HCT116 (cell line): ENCODE results near the gene WDR38. TPM values are rescaled to one million over a fixed set of nuclear protein-coding genes. Genes with fewer than 3 reads are reported as not detected.

Experiments
- ATAC-seq: fragments of 200-7000 bp; cut with Tn5 transposase; 2 replicates; pipeline ENCODE4 v1.9.1; 2020; ENCODE audit warnings: mild to moderate bottlenecking, moderate library complexity
- BruUV-seq: library from RNA; stranded (reverse); fragments of 400-500 nt; replicated peaks from 2 replicates; lab custom pipeline; 2021; lab: Mats Ljungman, UMichigan
- CTCF ChIA-PET: fragments of 300-600 bp; sonication (Branson Sonifier 250); formaldehyde crosslinking; loops from one replicate; lab custom pipeline; 2021; ENCODE audit warnings: antibody characterized with exemption; lab: Charles Lee
- POLR2A ChIA-PET: fragments of 300-600, 350-600 bp; sonication (Branson Sonifier 250); formaldehyde crosslinking; loops from one replicate; lab custom pipeline; 2021; ENCODE audit warnings: antibody characterized with exemption; lab: Charles Lee
- RAD21 ChIA-PET, 2 experiments: fragments of 300-600 bp; sonication (Branson Sonifier 250); formaldehyde crosslinking; loops; one replicate each; lab custom pipeline; 2023; ENCODE audit warnings: low total read pairs in 2 of 2; ENCODE audit not compliant: uncharacterized antibody in 2 of 2, unreplicated experiment in 2 of 2, low non-redundant PET in 1 of 2; lab: Charles Lee
- DNase-seq: peaks from one replicate; pipeline ENCODE4 v3.0.0-alpha.2; 2010; ENCODE audit warnings: low read depth, low spot score
- H2AFZ ChIP-seq: fragments of 200-600 bp; shearing (Covaris generic), sonication (generic); 2 replicates; pipeline ENCODE4 v1.6.1; 2017; ENCODE audit warnings: low read depth, mixed run types, mixed read lengths, antibody characterized with exemption, low read length; ENCODE audit not compliant: poor library complexity, severe bottlenecking
- H3K27ac ChIP-seq: 2 replicates; pipeline ENCODE4 v1.5.1; 2012; ENCODE audit warnings: low read depth, low read length
- H3K27me3 ChIP-seq: fragments of 200-600 bp; sonication (generic); 2 replicates; pipeline ENCODE4 v1.6.1; 2016; ENCODE audit warnings: mixed run types, low read length, mixed read lengths; ENCODE audit not compliant: insufficient read depth
- H3K36me3 ChIP-seq, 2 experiments: fragments of 200-500 bp in 1 of 2; fragments of 200-600 bp in 1 of 2; sonication (Bioruptor generic) in 1 of 2; sonication (generic) in 1 of 2; 2 replicates each; pipeline versions ENCODE4 v1.5.1 to v1.6.1; 2014 to 2016; ENCODE audit warnings: low read length in 2 of 2, inconsistent platforms in 1 of 2, mixed read lengths in 1 of 2, mixed run types in 1 of 2; ENCODE audit not compliant: insufficient read depth in 2 of 2, control insufficient read depth in 1 of 2
- H3K4me1 ChIP-seq, 2 experiments: fragments of 200-600 bp in 1 of 2; sonication (generic) in 1 of 2; 2 replicates each; pipeline versions ENCODE4 v1.5.1 to v1.6.1; 2012 to 2017; ENCODE audit warnings: low read length in 2 of 2, inconsistent platforms in 1 of 2, mild to moderate bottlenecking in 1 of 2, mixed read lengths in 1 of 2, mixed run types in 1 of 2, moderate library complexity in 1 of 2; ENCODE audit not compliant: insufficient read depth in 2 of 2, control insufficient read depth in 1 of 2
- H3K4me2 ChIP-seq: fragments of 200-600 bp; sonication (generic); 2 replicates; pipeline ENCODE4 v1.6.1; 2017; ENCODE audit warnings: mixed run types, low read length, mixed read lengths
- H3K4me3 ChIP-seq, 2 experiments: fragments of 200-600 bp in 1 of 2; sonication (generic) in 1 of 2; replicated peaks in 1 of 2; 2 replicates each; pipeline ENCODE4 v1.5.1; 2011 to 2016; ENCODE audit warnings: low read length in 2 of 2, control low read depth in 1 of 2, low read depth in 1 of 2, mild to moderate bottlenecking in 1 of 2, mixed read lengths in 1 of 2, mixed run types in 1 of 2
- H3K79me2 ChIP-seq: fragments of 200-600 bp; sonication (generic); 2 replicates; pipeline ENCODE4 v1.6.1; 2017; ENCODE audit warnings: mild to moderate bottlenecking, mixed run types, low read length, moderate library complexity, mixed read lengths; ENCODE audit not compliant: insufficient read depth
- H3K9ac ChIP-seq: fragments of 200-600 bp; sonication (generic); 2 replicates; pipeline ENCODE4 v1.6.1; 2016; ENCODE audit warnings: low read length, mixed read lengths
- H3K9me2 ChIP-seq: fragments of 200-600 bp; sonication (generic), shearing (Covaris generic); 2 replicates; pipeline ENCODE4 v1.6.1; 2017; ENCODE audit warnings: mixed run types, mild to moderate bottlenecking, moderate library complexity; ENCODE audit not compliant: insufficient read depth
- H3K9me3 ChIP-seq, 2 experiments: fragments of 200-500 bp in 1 of 2; fragments of 200-600 bp in 1 of 2; sonication (Bioruptor generic) in 1 of 2; sonication (generic) in 1 of 2; 2 replicates each; pipeline ENCODE4 v1.6.1; 2014 to 2017; ENCODE audit warnings: low read length in 2 of 2, mixed read lengths in 2 of 2, inconsistent platforms in 1 of 2, low read depth in 1 of 2, mild to moderate bottlenecking in 1 of 2, mixed run types in 1 of 2, moderate library complexity in 1 of 2; ENCODE audit not compliant: control insufficient read depth in 1 of 2, insufficient read depth in 1 of 2
- H4K20me1 ChIP-seq: fragments of 200-600 bp; sonication (generic), shearing (Covaris generic); 2 replicates; pipeline ENCODE4 v1.6.1; 2017; ENCODE audit warnings: mixed run types, mild to moderate bottlenecking, moderate library complexity; ENCODE audit not compliant: insufficient read depth
- CBX3 ChIP-seq: IDR thresholded peaks from 2 replicates; pipeline ENCODE4 v1.6.1; 2012; ENCODE audit warnings: low read depth
- CEBPB ChIP-seq: IDR thresholded peaks from 2 replicates; pipeline ENCODE4 v1.6.1; 2012; ENCODE audit warnings: low read depth
- EGR1 ChIP-seq: IDR thresholded peaks from 2 replicates; pipeline ENCODE4 v1.6.1; 2012; ENCODE audit warnings: low read depth
- ELF1 ChIP-seq: IDR thresholded peaks from 2 replicates; pipeline ENCODE4 v1.6.1; 2012; ENCODE audit warnings: low read depth, borderline replicate concordance
- EZH2phosphoT487 ChIP-seq: fragments of 200-600 bp; IDR thresholded peaks from 2 replicates; pipeline ENCODE4 v1.6.1; 2018; ENCODE audit warnings: antibody characterized with exemption, borderline replicate concordance
- FOSL1 ChIP-seq: IDR thresholded peaks from 2 replicates; pipeline ENCODE4 v1.6.1; 2012; ENCODE audit warnings: low read depth
- JUND ChIP-seq: IDR thresholded peaks from 2 replicates; pipeline ENCODE4 v1.6.1; 2012
- POLR2A ChIP-seq: IDR thresholded peaks from 2 replicates; pipeline ENCODE4 v1.7.0; 2011; ENCODE audit warnings: borderline replicate concordance; ENCODE audit not compliant: insufficient read depth, insufficient read length; ENCODE audit errors: extremely low read depth
- RAD21 ChIP-seq: IDR thresholded peaks from 2 replicates; pipeline ENCODE4 v1.6.1; 2012; ENCODE audit warnings: low read depth, mild to moderate bottlenecking
- REST ChIP-seq: IDR thresholded peaks from 2 replicates; pipeline ENCODE4 v1.6.1; 2012; ENCODE audit warnings: low read depth
- SP1 ChIP-seq: IDR thresholded peaks from 2 replicates; pipeline ENCODE4 v1.6.1; 2012; ENCODE audit warnings: low read depth
- SRF ChIP-seq: IDR thresholded peaks from 2 replicates; pipeline ENCODE4 v1.6.1; 2012; ENCODE audit warnings: low read depth
- TCF7L2 ChIP-seq: IDR thresholded peaks from 2 replicates; pipeline ENCODE4 v1.7.0; 2011; ENCODE audit warnings: borderline replicate concordance, inconsistent platforms; ENCODE audit not compliant: insufficient read depth, insufficient read length; ENCODE audit errors: extremely low read depth
- YY1 ChIP-seq: IDR thresholded peaks from 2 replicates; pipeline ENCODE4 v1.6.1; 2011; ENCODE audit warnings: low read length, low read depth, moderate library complexity, mild to moderate bottlenecking; ENCODE audit not compliant: insufficient replicate concordance; ENCODE audit errors: extremely low read depth
- ZNF274 ChIP-seq: fragments of 200-500 bp; sonication (Bioruptor generic); IDR thresholded peaks from 2 replicates; pipeline ENCODE4 v1.6.1; 2014; ENCODE audit warnings: mild to moderate bottlenecking, low read depth, low read length, inconsistent platforms
- intact Hi-C: fragments of 100-400 bp; cut with micrococcal nuclease; formaldehyde crosslinking; loops from 2 replicates; pipeline ENCODE4 v1.10.0; 2022
- total RNA-seq: library from RNA; stranded (reverse); gene quantifications from one replicate; pipeline ENCODE4 v1.2.1, GENCODE V29; 2021; ENCODE audit not compliant: unreplicated experiment
- TF ChIP-seq, protein P1 (sequence below): IDR thresholded peaks from 2 replicates; pipeline ENCODE4 v1.6.1; 2012

Gene WDR38
- total RNA-seq, 1 experiment from 2014 or later, result not detected

GRCh38 chr9:124805186-124805585 is 48.1 kb upstream of the WDR38 start:
- Histone ChIP-seq H3K9me3 (no peaks in the 10 kb centered on the region), H3K79me2 (no peaks in the 10 kb centered on the region), H3K27ac (no peak overlapping the region), H4K20me1 (no peaks in the 10 kb centered on the region), H3K4me1 (peaks cover 5 to 9% of the 10 kb centered on the region in 2 experiments), H3K9ac (no peak overlapping the region), H3K4me2 (no peak overlapping the region), H2AFZ (no peak overlapping the region), H3K27me3 (no peaks in the 10 kb centered on the region), H3K4me3 (no peak overlapping the region), H3K9me2 (no peaks in the 10 kb centered on the region), H3K36me3 (no peaks in the 10 kb centered on the region)
- POLR2A ChIA-PET, result no interaction called here
- no TSS peak for BruUV-seq
- DNase-seq, result no peak
- CTCF ChIA-PET, result interaction anchor here (4.1 kb wide), 1 partner anchor 48 kb away, joined by 15 read pairs; the partner anchor contains the start of gene WDR38
- no peak for ATAC-seq
- intact Hi-C loops, result no loop called here
- TF ChIP-seq CEBPB, result no peak
- no peak for TF ChIP-seq ELF1
- TF ChIP-seq JUND, result no peak
- no peak for TF ChIP-seq EZH2phosphoT487
- no peak for TF ChIP-seq TCF7L2
- RAD21 ChIA-PET, result no interaction called here

- ATAC-seq, result no peak
- intact Hi-C loops, result no loop called here
- POLR2A ChIA-PET, result no interaction called here
Measured at GRCh38 chr9:124808246-124808956, 44.9 kb upstream of the WDR38 start.

More at GRCh38 chr9:124808246-124808956, 44.9 kb upstream of the WDR38 start:
- no peak for DNase-seq
- Histone ChIP-seq H3K9me3 (no peaks in the 10 kb centered on the region), H3K36me3 (no peaks in the 10 kb centered on the region), H3K4me3 (no peak overlapping the region), H2AFZ (no peak overlapping the region), H3K4me2 (no peak overlapping the region), H3K27ac (no peak overlapping the region), H3K4me1 (peaks cover 34 to 41% of the 10 kb centered on the region in 2 experiments), H4K20me1 (no peaks in the 10 kb centered on the region), H3K9ac (no peak overlapping the region), H3K79me2 (no peaks in the 10 kb centered on the region), H3K9me2 (no peaks in the 10 kb centered on the region), H3K27me3 (no peaks in the 10 kb centered on the region)
- no TSS peak for BruUV-seq
- RAD21 ChIA-PET, result no interaction called here
- TF ChIP-seq JUND (no peak), REST (no peak), YY1 (no peak), FOSL1 (no peak), POLR2A (no peak), SP1 (no peak), ELF1 (no peak), ZNF274 (no peak), CBX3 (no peak), EGR1 (no peak), SRF (no peak), RAD21 (no peak)
- TF ChIP-seq, protein P1, sequence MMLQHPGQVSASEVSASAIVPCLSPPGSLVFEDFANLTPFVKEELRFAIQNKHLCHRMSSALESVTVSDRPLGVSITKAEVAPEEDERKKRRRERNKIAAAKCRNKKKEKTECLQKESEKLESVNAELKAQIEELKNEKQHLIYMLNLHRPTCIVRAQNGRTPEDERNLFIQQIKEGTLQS, result no peak
- TF ChIP-seq, all 23 proteins: peak for 0
- CTCF ChIA-PET, result interaction anchor here (4.1 kb wide), 1 partner anchor 44 kb away, joined by 15 read pairs; the partner anchor contains the start of gene WDR38
